HG03095 (cell line): Measurements from ENCODE around the gene RPH3AL.
"Not testable (repeated sequence)": the region's sequence is repeated elsewhere in the genome, so short reads cannot be mapped to it uniquely, and the experiment has no call there.

ENCODE experiments used
- ATAC-seq: cut with Tn5 transposase; IDR thresholded peaks from one replicate; pipeline ENCODE4 v1.9.1; 2021; ENCODE audit warnings: moderate library complexity; ENCODE audit not compliant: unreplicated experiment

The RPH3AL gene

DNA sequence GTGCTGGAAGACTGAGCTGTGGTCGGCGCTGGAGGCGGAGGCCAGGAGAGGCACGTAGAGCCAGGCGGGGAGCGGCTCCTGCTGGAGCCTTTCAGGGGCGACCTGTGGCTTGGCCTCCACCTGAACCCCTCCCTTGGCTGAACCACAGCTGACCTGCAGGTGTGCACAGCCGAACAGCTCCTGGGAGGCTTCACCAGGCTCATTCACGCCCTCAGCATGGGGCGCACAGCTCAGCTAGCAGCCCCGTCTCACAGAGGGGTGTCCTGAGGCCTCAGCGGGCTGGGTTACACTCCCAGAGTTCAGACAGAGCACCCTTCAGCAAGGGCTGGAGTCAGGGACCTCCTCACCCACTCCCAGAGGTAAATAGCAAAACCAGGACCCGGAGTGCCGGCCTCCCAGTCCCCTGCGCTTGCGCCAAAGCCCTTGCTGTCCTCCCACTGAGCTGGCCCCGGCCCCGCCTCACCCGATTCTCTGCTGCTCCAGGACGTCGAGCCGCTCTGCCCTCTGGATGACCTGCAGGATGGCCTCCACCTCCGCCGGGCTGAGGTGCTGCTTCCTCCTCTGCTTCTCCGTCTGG is 31.7 kb downstream of the RPH3AL start:
- no peak for ATAC-seq

DNA sequence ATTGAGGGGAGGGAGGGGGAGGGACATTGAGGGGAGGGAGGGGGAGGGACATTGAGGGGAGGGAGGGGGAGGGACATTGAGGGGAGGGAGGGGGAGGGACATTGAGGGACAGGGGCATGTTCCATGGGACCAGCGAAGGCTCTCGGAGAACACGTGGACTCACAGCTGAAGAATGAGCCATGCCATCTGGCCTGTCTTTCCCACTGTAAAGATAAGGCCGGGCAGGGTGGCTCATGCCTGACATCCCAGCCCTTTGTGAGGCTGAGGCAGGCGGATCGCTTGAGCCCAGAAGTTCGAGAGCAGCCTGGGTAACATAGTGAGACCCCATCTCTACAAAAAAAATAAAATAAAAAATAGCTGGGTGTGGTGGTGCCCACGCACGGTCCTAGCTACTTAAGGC is 32.5 kb downstream of the RPH3AL start:
- ATAC-seq = no peak

DNA sequence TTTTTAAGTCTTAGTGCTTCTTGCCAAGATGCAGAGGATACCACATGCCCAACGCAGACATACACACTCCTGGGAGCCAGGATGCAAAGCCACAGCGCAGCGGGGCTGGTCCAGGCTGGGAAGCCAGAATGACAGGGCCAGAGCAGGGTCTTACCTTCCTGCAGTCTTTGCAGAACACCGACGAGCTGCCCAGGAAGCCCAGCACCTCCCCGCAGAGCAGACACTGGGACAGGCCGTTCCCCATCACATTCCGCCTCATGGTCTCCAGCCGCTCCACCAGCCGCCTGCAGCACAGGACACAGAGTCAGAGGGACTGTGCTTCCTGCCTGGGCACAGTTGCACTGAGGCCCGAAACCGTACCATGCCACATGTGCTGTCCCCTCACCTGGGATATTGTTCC is 33.3 kb downstream of the RPH3AL start:
- no peak for ATAC-seq

DNA sequence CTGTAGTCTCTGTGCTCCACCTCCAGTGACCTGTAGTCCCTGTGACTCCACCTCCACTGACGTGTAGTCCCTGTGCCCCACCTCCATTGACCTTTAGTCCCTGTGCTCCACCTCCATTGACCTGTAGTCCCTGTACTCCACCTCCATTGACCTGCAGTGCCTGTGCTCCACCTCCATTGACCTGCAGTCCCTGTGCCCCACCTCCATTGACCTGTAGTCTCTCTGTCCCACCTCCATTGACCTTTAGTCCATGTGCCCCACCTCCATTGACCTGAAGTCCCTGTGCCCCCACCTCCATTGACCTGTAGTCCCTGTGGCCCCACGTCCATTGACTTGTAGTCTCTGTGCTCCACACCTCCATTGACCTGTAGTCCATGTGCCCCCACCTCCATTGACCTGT is 35.5 kb downstream of the RPH3AL start:
- ATAC-seq = not testable (repeated sequence)

DNA sequence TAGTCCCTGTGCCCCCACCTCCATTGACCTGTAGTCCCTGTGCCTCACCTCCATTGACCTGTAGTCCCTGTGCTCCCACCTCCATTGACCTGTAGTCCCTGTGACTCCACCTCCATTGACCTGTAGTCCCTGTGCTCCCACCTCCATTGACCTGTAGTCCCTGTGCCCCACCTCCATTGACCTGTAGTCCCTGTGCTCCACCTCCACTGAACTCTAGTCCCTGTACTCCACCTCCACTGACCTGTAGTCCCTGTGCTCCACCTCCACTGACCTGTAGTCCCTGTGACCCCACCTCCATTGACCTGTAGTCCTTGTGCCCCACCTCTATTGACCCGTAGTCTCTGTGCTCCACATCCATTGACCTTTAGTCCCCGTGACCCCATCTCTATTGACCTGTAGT is 37.2 kb downstream of the RPH3AL start:
- ATAC-seq = not testable (repeated sequence)

DNA sequence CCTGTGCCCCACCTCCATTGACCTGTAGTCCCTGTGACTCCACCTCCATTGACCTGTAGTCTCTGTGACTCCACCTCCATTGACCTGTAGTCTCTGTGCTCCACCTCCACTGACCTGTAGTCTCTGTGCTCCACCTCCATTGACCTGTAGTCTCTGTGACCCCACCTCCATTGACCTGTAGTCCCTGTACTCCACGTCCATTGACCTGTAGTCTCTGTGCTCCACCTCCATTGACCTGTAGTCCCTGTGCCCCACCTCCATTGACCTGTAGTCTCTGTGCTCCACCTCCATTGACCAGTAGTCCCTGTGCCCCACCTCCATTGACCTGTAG is 38.0 kb downstream of the RPH3AL start:
- not testable (repeated sequence) for ATAC-seq

DNA sequence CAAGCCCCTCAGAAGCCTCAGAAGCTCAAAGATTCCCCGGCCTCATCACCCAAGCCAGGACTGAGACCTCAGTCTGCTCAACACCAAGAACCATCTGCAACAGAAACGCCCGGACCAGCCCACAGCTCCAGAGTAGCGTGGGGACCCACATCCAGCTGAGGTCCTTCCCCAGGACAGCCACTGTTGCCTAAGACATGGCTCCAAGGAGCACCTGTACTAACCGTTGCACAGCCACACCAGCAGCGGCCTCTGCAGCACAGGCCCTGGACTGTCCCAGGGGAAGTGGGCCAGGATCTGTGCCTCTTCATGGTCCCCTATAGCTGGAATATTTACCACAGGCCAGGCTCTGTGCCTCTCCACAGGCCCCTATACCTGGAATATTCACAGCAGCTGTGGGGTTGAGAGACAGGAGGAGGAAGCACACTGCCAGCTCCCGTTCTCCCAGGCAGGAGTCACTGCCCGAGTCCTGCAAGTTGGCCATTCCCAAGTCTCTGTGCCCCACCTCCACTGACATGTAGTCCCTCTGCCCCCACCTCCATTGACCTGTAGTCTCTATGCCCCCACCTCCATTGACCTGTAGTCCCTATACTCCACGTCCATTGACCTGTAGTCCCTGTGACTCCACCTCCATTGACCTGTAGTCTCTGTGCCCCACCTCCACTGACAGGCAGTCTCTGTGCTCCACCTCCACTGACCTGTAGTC is 38.5 kb downstream of the RPH3AL start:
- ATAC-seq = no peak

DNA sequence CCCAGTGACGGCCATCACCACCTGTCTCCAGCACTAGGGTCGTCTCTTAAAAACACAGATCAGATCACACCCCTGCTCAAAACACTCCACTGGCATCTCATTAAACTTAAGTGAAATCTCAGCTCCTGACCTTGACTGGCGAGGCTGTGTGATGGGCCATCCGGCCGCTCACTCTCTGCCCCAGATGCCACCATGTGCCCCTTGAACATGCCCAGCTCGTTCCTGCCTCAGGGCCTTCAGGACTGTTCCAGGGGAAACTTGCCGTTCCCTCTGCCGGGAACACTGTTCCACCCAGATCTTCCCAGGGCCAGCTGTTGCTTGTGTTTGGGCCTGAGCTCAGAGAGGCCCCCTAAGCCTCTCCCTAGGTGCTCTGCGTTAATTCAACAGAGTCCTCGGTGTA is 39.4 kb downstream of the RPH3AL start:
- ATAC-seq = no peak

DNA sequence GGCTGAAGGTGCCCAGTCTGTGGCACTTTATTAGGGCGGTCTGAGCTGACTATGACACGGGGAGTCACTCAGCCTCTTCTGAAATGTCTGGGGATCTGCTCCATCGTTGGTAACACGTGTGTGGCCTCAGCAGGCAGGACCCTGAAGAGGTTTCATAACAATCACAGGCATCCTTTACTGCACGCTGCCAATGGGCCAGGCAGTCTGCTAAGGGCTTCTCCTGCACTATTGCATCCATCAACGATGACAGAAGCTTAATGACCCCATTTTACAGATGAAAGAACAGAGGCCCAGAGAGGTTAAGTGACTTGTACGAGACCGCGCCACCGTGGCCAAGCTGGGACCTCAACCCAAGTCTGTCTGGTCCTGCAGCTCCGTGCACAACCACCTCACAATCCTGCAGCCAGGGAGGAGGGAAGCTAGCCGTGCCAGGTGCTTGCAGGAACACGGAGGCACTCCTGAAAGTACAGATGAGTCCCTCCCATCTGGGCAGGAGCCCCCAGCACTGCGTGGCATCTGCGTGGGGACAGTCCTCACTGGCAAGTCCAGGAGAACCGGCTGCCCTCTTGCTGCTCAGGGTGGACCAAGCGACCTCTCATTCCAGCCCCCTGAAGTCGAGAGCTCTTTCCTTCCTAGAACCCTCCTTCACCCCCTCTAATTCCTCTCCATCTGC is 40.0 kb downstream of the RPH3AL start:
- ATAC-seq = no peak

DNA sequence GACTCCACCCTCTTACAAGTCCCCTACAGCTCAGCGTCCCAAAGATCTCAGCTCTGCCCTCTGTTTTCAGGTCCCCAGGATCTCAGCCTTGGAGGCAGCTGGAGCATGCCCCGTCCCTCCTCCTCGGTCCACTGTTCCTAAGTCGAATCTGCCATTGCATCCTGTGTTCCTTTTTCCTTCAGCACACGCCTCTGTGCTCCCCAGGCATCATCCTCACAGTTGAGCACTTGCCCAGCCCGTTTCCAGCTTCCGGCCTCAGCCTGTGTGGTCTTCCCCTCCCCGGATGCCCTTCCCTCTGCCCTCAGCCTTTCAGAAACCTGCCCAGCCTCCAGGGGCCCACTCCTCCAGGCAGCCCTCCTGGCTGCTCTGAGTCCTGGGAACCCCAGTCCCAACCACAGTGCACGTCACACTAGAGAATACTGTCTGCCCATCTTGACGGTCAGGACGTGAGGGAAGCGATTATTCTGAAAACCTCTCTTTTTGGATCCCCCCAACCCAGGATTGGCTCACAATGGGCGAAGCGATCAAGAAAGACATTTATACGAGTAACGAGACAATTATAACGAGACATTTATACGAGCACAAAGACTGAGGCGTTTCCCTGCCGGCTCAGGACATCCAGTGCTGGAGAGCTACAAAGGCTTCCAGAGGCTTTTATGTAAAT is 41.4 kb downstream of the RPH3AL start:
- ATAC-seq = no peak

DNA sequence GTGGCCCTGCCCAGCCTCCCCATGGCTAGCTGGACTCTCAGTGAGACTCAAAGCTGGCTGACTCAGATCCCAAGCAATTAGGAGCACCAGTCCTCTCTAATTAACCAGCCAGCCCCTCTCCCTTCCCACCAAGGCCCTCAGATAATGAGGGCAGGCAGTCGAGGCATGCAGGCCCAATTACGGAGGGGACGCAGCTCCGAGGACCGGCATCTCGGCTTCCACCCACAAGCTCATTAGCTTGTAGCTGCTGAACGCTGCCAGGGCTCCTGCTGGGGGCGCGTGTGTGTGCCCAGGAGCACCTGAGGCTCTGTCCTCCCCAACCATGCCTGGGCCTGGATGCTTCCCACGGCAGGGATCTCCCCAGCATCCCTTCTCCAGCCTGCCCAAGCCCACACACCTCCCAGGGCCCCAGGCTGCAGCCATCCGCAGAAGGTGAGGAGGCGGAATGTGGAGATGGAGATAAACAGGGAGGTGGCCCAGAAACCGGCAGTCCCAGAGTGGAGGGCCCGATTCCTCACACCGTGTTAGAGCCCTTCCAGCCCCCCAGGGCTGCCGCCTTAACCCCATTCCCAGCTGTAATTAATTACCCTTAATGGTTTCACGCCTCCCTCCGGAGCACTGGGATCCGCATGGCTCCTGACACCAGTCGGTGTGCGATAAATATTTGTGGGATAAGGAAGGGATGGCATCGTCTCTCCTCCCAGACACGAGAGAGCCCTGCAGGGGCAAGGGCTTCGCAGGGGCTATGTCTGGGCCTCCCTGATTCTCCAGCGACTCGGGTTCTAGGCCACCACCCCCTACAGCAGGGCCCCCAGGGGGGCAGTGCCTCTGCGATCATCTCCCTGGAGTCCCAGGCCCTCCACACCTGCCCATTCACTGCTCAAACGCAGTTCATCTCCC is 42.2 kb downstream of the RPH3AL start:
- no peak for ATAC-seq

DNA sequence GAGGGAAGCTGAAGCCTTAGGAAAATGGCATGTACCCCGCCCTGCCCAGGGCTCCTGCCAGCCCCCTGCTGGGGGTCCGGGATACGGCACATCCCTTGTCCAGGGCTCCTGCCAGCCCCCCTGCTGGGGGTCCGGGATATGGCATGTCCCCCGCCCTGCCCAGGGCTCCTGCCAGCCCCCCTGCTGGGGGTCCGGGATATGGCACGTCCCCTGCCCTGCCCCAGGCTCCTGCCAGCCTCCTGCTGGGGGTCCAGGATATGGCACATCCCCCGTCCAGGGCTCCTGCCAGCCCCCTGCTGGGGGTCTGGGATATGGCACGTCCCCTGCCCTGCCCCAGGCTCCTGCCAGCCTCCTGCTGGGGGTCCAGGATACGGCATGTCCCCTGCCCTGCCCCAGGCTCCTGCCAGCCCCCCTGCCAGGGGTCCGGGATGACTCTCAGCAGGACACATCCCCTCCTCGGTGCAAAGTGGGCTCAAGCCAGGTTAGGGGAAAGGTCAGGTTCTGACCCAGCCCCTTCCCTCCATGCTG is 43.2 kb downstream of the RPH3AL start:
- ATAC-seq = no peak

DNA sequence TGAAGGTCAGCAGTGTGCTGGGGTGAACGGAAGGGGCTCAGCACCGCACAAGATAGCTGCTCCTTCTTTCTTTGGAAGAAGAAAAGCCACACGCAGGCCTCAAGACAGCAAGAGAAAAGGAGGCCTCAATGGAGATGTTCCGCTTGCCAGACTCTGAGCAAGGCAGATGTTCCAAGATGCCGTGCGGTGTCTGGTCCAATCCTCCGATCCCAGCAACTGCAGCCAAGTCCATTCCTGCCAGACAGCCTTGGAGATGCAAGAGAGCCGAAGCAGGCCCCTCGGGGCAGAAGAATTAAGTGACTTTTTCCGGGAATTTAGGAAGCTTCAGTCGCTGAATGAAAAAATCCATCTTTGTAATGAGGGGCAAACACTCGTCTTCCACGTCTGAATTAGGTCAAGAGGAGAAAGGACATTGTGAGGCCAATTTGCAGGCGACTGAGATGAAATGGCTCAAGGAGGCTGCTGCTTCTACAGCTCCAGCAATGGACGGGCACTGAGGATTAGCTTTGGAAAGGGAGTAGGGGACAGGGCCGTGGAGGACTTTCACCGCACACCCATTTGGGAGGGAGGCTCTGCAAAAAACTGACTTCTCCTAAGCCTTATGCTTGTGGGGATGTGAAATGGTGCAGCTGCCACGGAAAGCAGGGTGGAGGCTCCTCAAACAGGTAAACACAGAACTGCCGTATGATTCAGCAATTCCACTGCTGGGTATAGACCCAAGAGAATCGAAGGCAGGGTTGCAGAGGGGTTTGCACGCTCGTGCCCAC is 44.7 kb downstream of the RPH3AL start:
- ATAC-seq = no peak

DNA sequence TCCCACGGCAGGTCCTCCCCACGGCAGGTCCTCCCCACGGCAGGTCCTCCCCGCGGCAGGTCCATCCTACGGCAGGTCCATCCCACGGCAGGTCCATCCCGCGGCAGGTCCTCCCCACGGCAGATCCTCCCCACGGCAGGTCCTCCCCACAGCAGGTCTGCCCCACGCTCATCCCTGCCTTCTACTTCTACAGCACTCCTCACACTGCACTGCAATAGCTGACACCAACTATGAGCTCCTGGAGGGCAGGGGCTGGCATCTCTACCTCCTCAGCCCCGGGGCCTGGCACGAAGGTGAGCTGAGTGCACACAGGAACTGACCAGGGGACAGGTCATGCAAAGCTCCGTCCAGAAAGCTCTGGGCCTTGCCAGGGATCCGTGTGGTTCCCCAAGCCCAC is 45.3 kb downstream of the RPH3AL start:
- ATAC-seq = no peak

DNA sequence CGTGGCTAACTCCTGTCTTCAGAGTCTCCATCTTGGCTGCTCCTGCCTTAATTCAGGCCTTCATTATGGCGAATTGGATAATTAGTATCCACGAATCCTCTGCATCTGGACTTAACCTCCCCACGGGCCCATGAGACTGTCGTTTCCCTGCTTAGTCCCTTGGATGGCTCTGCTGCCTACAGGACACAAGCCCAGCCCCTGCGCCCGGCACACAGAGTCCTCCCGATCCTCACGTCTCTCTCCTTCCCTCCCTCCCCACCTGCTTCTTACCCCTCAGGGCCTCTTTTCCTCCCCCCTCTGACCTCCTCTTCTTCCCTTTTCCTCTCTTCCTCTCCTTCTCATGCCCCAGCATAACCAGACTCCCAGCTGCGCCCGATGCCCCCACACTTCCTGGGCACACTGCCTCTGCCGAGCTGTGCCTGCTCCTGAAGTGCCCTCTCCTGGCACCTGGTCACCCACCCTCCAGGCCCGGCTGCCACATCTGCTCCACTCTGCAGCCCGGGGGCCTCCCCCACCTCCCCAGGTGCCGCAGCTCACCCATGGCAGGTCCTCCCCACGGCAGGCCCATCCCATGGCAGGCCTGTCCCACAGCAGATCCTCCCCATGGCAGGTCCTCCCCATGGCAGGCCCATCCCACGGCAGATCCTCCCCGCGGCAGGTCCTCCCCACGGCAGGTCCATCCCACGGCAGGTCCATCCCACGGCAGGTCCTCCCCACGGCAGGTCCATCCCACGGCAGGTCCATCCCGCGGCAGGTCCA is 45.9 kb downstream of the RPH3AL start:
- no peak for ATAC-seq

DNA sequence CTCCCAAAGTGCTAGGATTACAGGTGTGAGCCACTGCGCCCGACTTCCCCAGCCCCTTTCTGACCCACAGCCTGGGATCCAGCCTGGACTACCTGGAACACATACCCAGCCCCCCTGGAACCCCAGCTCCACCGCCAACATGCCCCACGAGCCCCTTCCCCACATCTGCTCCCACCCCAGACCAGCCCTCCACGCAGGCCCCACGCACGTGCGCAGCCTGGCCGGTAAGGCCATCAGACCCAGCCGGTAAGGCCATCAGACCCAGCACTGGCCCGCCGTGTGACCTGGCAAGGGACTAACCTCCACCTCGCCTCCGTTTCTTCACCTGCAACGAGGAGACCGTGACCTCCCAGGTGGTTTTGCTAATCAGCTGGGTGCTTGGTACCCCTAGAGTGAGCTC is 46.5 kb downstream of the RPH3AL start:
- no peak for ATAC-seq

DNA sequence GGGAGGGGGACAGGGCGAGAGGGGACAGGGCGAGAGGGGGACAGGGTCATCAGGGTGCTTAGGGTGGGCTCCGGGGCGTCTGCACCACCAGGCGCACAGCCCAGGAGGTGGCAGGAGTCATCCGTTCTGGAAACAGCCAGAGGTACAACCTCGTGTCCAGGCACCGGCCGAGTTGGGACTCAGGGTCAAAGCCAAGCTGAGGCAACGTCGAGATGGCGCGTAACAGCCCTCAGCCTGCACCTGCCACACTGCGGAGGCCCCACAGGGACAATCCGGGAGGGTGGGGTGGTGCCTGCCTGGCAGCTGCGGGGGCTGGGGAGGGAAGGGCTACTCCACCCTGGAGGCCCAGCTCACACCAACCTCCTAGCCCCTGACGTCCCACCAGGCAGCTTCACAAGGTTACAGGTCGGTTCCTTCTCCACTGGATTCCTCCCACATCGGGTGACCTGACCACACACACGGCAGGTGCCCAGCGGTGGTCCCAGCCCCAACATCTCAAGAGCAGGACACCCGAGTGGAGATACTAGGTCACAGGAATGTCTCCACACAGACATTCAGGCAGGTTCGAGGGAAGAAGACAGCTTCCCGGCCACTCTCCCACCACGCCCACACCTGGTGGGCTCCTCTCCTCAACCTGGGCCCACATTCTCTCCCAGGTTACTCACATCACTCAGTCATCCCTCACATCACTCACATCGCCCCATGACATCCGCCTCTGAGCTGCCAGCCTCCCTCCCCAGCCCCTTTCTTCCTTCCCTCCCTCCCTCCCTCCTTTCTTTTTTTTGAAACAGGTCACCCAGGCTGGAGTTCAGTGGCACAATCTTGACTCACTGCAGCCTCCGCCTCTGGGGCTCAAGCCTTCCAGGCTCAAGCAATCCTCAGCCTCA is 47.3 kb downstream of the RPH3AL start:
- no peak for ATAC-seq

DNA sequence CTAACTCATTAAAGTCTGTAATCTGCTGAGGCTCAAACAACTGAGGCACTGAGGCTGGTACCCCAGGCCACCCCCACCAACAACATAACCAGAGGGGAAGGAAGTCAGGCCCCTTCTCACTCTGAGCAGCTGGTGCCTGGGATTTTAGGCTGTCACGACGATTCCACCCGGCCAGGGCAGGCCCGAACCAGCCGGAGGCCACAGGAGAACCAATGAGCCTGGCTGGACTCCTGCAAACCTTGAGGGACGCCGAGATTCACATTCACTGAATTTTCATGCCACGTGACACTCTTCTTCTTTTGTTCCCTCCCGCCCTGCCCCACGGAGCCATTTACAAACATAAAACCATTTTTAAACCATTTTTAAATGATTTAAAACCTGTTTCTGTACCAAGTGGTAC is 48.1 kb downstream of the RPH3AL start:
- ATAC-seq = no peak
